ENCODE measurements around the gene ALOX5.

Gene ALOX5

DNA sequence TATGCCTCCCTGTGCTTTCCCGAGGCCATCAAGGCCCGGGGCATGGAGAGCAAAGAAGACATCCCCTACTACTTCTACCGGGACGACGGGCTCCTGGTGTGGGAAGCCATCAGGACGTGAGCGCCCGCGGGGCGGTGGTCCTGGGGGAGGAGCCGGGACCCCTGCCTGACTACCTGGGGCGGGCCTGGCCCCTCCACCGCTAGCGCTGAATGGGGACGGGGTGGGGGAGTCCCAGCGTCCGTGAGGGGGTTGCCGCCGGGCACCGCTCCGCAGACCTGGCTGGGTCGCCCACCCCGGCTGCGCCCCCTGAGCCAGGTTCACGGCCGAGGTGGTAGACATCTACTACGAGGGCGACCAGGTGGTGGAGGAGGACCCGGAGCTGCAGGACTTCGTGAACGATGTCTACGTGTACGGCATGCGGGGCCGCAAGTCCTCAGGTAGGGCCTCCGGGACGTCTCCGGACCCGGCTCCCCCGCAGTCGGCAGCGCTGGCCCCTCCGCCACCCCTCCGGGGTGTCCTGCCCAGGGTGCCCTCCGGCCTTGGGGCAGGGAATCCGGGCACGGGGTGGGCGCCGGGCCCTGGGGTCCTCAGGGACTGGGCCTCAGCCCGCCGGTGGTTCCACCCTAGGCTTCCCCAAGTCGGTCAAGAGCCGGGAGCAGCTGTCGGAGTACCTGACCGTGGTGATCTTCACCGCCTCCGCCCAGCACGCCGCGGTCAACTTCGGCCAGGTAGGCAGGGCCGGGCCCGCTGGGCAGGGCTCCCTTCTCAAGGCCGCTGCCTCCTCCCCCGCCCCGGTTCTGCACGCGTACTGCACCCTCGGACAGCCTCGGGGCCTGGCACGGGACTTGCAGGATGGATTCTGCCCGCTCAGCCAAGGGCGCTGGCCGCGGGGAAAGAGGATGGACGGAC is 69.3 kb downstream of the ALOX5 start:
- Histone ChIP-seq H3K27me3 (ENCODE audit: control insufficient read depth, insufficient read depth, low read length) (no peaks in the 10 kb centered on the region), H3K4me1 (no peaks in the 10 kb centered on the region), H3K4me2 (ENCODE audit: low read length) (no peak overlapping the region), H3K36me3 (ENCODE audit: control insufficient read depth, insufficient read depth, low read length) (no peaks in the 10 kb centered on the region), H3K4me3 (ENCODE audit: low read depth, low read length) (no peak overlapping the region), H3K27ac (no peak overlapping the region), H3K79me2 (no peaks in the 10 kb centered on the region), H3K9ac (no peak overlapping the region), H3K9me3 (ENCODE audit: control insufficient read depth, low read length) (no peaks in the 10 kb centered on the region), H2AFZ (no peak overlapping the region)
- TF ChIP-seq, protein P1, sequence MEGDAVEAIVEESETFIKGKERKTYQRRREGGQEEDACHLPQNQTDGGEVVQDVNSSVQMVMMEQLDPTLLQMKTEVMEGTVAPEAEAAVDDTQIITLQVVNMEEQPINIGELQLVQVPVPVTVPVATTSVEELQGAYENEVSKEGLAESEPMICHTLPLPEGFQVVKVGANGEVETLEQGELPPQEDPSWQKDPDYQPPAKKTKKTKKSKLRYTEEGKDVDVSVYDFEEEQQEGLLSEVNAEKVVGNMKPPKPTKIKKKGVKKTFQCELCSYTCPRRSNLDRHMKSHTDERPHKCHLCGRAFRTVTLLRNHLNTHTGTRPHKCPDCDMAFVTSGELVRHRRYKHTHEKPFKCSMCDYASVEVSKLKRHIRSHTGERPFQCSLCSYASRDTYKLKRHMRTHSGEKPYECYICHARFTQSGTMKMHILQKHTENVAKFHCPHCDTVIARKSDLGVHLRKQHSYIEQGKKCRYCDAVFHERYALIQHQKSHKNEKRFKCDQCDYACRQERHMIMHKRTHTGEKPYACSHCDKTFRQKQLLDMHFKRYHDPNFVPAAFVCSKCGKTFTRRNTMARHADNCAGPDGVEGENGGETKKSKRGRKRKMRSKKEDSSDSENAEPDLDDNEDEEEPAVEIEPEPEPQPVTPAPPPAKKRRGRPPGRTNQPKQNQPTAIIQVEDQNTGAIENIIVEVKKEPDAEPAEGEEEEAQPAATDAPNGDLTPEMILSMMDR (IDR thresholded peaks at IDR 0.05) = no peak

GRCh38 chr10:45444022-45444421 is 70.0 kb downstream of the ALOX5 start:
- no peak overlapping the region for H2AFZ ChIP-seq
- no peak overlapping the region for H3K27ac ChIP-seq
- no peak overlapping the region for H3K4me3 ChIP-seq (ENCODE audit: low read depth, low read length)
- TF ChIP-seq, protein P1 (IDR thresholded peaks at IDR 0.05) = no peak
- H3K9me3 ChIP-seq (ENCODE audit: control insufficient read depth, low read length) = no peaks in the 10 kb centered on the region
- H3K4me1 ChIP-seq = no peaks in the 10 kb centered on the region
- H3K27me3 ChIP-seq (ENCODE audit: control insufficient read depth, insufficient read depth, low read length) = no peaks in the 10 kb centered on the region
- H3K4me2 ChIP-seq (ENCODE audit: low read length) = no peak overlapping the region
- H3K36me3 ChIP-seq (ENCODE audit: control insufficient read depth, insufficient read depth, low read length) = no peaks in the 10 kb centered on the region
- H3K9ac ChIP-seq = no peak overlapping the region
- H3K79me2 ChIP-seq = no peaks in the 10 kb centered on the region

GRCh38 chr10:45444976-45445898 is 71.2 kb downstream of the ALOX5 start:
- Histone ChIP-seq H3K9me3 (ENCODE audit: control insufficient read depth, low read length) (no peaks in the 10 kb centered on the region), H3K4me3 (ENCODE audit: low read depth, low read length) (no peak overlapping the region)

DNA sequence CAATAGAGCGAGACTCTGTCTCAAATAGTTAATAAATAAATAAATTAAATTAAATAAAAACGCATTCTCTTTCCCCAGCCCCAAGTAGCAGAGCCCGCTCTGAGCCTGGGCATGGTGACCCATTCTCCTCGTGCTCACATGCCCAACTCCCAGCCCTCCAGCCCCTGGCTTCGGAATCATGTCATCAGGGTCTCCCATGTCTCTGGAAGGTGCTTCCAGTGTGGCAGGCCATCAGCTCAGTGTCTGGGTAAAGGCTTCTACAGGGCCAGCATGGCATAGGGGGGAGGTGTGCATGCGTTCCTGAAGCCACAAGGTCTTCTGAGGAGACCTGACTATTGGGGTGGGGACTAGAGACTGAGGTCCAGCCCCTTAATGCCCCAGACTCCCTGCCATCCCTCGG is 72.8 kb downstream of the ALOX5 start:
- H3K4me3 ChIP-seq (ENCODE audit: low read depth, low read length) = no peak overlapping the region
- no peaks in the 10 kb centered on the region for H3K4me1 ChIP-seq
- no peak overlapping the region for H3K4me2 ChIP-seq (ENCODE audit: low read length)
- no peak overlapping the region for H3K9ac ChIP-seq
- no peak overlapping the region for H3K27ac ChIP-seq
- H3K9me3 ChIP-seq (ENCODE audit: control insufficient read depth, low read length) = no peaks in the 10 kb centered on the region
- H3K36me3 ChIP-seq (ENCODE audit: control insufficient read depth, insufficient read depth, low read length) = no peaks in the 10 kb centered on the region
- H3K79me2 ChIP-seq = no peaks in the 10 kb centered on the region
- H3K27me3 ChIP-seq (ENCODE audit: control insufficient read depth, insufficient read depth, low read length) = no peaks in the 10 kb centered on the region
- no peak overlapping the region for H2AFZ ChIP-seq
- TF ChIP-seq, protein P1 (IDR thresholded peaks at IDR 0.05) = no peak

More at GRCh38 chr10:45444976-45445898, 71.2 kb downstream of the ALOX5 start:
- no peaks in the 10 kb centered on the region for H3K36me3 ChIP-seq (ENCODE audit: control insufficient read depth, insufficient read depth, low read length)
- H3K27ac ChIP-seq = no peak overlapping the region
- no peak overlapping the region for H3K9ac ChIP-seq
- H3K79me2 ChIP-seq = no peaks in the 10 kb centered on the region
- H3K4me1 ChIP-seq = no peaks in the 10 kb centered on the region
- no peak overlapping the region for H2AFZ ChIP-seq
- TF ChIP-seq, protein P1 (IDR thresholded peaks at IDR 0.05) = no peak
- no peak overlapping the region for H3K4me2 ChIP-seq (ENCODE audit: low read length)
- H3K27me3 ChIP-seq (ENCODE audit: control insufficient read depth, insufficient read depth, low read length) = no peaks in the 10 kb centered on the region
